RKO (cell line): ENCODE results near the gene SNRNP35.
"Not testable (repeated sequence)": the region's sequence is repeated elsewhere in the genome, so short reads cannot be mapped to it uniquely, and the experiment has no call there.

ENCODE experiments used
- DNase-seq: peaks from one replicate; pipeline ENCODE4 v3.0.0-alpha.2; 2016; ENCODE audit warnings: low spot score

SNRNP35 gene

DNA sequence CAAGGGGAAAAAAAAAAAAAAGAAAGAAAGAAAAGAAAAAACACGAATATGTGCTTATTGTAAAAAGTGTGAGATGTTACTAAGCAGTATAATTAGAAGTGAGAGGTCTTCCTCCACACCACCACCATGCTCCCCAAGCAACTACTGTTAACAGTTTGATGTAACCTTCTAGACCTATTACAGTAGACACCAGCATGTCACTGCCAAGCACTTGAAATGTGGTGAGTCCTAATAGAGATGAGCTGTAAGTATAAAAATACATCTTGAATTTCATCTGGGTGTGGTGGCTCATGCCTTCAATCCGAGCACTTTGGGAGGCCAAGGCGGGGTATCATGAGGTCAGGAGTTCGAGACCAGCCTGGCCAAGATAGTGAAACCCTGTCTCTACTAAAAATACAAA lies 8.1 kb upstream of the SNRNP35 start:
- DNase-seq: peak; percentile 45

DNA sequence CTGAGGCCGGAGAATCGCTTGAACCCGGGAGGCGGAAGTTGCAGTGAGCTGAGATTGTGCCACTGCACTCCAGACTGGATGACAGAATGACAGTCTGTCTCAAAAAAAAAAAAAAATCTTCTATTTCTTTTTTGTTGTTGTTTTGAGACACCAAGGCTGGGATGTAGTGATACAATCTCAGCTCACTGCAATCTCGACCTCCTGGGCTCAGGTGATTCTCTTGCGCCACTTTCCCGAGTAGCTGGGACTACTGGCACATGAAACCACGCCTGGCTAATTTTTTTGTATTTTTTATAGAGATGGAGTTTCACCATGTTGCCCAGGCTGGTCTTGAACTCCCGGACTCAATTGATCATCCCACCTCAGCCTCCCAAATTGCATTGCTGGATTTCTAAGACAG lies 7.3 kb upstream of the SNRNP35 start:
- DNase-seq: no peak

DNA sequence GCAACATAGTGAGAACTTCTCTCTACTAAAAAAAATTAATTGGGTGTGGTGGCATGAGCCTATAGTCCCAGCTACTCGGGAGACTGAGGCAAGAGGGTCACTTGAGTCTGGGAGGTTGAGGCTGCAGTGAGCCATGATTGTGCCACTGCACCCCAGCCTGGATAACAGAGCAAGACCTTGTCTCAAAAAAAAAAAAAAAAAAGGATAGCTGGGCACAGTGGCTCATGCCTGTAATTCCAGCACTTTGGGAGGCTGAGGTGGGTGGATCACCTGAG lies 5.7 kb upstream of the SNRNP35 start:
- DNase-seq: not testable (repeated sequence)

DNA sequence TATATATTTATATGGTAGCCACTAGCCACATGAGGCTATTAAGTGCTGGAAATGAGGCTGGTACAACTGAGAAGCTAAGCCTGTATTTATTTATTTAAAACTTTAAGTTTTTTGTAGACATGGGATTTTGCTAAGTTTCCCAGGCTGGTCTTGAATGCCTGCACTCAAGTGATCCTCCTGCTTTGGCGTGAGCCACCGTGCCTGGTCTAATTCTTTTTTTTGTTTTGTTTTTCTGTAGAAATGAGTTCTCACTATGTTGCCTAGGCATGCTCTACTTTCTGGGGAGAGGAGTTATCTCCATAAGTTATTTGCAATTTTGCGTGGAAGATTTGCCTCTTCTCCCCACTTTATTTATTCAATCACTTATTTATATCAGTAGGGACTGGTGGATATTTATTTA lies 4.8 kb upstream of the SNRNP35 start:
- no peak for DNase-seq

DNA sequence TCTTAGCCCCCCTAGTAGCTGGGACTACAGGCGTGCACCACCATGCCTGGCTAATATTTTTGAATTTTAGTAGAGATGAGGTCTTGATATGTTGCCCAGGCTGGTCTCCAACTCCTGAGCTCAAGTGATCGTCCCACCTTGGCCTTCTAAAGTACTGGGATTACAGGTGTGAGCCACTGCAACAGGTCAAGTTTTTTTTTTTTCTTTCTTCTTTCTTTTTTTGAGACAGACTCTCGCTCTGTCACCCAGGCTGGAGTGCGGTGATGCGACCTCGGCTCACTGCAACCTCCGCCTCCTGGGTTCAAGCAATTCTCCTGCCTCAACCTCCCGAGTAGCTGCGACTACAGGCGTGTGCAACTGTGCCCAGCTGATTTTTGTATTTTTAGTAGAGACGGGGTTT lies 5.2 kb downstream of the SNRNP35 start:
- DNase-seq: not testable (repeated sequence)

DNA sequence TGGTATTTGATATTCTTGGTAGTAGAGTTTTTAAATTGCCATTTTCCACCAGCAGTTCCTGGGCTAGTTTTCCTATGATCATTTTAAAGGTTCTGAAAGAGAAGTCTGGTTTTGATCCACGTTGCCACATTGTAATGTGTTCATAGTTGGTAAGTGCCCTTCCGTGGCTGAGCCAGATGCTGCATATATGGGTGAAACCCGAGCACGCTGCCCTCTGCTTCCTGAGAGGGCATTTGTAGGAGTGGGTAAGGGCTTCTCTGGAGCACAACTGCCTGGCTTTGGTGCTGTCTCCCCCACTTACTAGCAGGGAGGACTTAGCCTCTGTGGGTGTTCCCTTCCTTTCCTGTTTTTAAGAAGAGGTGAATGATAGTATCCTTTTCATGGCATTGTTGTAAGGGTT lies 7.1 kb downstream of the SNRNP35 start:
- DNase-seq: no peak

DNA sequence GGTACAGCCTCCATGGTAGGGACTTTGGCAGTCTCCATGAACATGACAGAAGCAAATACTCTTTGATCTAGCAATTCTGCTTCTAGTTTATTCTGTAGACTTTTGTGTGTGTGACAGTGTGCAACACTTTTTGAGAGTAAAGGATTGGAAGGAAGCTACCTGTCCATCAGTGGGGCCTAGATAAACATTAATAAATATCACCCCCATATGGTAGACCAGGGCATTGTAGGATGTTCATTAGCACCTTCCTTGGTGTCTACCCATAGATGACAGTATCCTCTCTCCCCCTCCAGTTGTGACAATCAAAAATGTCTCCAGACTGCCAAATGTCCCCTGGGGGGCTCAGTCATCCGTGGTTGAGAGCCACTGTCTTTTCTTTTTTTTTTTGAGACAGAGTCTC lies 10.8 kb downstream of the SNRNP35 start:
- DNase-seq: no peak

DNA sequence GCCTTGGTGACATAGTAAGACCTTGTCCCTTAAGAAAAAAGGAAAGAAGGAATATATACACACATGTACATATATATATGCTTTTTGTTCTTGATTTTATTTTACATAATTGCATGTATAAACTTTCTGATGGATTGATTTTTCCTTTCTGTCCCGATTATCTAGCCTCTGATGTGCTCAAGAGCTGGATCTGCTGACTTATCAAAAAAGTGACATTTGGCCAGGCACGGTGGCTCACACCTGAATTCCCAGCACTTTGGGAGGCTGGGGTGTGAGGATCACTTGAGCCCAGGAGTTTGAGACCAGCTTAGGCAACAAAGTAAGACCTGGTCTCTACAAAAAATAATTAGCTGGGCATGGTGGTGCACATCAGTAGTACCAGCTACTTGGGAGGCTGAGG lies 12.0 kb downstream of the SNRNP35 start:
- no peak for DNase-seq

DNA sequence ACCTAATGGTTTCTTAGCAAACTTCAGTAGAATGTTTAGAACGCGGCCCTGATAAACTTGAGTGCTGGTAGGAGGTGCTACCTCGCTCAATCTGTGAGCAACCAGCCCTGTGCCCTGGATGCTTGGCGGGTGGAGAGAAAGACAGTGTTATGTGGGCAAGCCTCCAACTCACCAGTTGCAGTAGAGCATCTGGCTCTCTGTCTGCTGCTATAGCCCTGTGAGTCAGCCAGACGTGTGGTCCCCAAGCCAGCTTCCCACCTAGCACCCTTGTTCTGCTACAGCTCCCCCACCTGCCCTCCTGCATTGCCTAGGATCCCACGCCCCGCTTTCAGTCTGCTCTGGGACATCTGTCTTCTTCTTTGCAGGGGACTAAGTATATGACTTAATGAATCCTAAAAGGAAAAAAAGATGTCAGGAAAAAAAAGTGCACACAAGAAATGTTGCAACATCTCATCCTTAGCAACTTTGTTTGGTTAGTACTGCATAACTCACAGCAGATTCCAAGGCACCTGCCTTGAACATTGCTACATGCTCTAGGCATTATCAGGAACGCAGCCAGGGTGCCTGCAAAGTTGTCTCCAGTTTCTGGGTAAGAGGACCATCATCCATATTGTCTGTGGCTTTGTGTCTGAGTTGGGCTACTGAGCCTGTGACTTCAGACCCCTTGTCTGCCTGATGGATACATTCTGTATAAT lies 13.6 kb downstream of the SNRNP35 start:
- DNase-seq: no peak

DNA sequence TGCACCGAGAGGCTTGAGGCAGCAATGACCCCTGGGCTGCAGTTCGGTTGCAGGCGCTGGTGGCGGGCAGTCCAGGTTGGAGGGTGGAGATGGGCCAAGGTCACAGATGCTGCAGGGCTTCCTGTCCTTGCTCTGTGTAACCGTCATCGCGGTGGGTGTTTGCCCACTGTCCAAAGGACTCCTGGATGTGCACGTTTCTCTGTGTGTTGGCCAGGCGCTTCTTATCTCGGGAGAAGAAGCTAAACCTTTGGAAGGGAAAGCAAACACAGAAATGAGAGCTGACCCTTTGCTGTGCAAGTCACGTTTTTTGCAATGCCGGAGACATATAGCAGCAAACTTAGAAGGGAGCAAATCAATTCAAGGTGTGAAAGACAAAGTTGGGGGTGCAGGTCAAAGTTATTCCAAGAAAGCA lies 14.5 kb downstream of the SNRNP35 start:
- no peak for DNase-seq

DNA sequence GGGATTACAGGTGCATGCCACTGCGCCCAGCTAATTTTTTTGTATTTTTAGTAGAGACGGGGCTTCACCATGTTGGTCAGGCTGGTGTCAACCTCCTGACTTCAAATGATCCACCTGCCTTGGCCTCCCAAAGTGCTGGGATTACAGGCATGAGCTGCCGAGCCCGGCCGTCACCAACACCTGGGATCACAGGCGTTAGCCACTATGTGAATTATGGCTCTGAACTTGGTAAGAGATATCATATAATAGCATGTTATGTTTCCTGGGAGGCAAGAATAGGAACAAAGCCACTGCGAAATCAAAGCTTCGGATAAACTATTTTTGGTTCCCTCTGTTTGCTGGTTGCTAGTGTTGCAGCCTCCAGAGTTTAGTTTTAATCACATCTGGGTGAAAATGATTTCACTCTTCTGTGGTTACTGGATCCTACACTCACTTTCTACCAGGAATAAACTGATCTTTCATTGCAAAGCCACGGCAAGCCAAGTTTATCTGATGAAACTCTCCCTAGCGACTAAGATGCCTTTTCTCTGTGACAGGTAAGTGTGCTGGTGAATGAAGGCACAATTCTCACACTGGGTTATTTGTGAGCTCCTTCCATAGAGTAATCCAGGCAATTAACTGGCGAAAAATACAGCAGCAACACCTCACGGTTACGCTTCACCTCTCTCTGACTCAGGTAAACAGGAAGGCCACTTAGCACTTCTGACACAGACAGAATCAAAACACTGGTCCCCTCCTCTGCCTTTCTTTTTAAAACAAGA lies 16.7 kb downstream of the SNRNP35 start:
- DNase-seq: no peak

DNA sequence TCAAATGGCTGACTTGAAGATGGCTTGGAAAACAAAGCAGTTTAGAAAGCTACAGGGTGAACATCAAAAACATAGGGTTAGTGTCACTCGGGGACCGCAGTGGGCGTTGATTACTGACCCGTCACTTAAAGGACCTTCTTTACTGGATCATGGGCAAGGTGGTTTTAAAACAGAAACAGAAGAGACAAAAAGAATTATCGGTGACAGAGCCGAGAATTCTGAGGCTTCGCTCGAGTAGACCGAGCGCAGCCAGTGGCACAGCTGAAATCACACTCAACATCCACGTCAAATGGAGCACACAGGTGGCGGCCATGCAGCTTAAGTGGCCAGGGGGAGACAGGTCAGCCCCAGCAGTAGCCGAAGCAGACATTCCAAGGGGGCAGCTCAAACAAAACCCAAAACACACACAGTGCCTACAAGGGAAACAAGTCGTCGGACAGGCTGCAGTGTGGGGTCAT lies 17.3 kb downstream of the SNRNP35 start:
- DNase-seq: no peak

DNA sequence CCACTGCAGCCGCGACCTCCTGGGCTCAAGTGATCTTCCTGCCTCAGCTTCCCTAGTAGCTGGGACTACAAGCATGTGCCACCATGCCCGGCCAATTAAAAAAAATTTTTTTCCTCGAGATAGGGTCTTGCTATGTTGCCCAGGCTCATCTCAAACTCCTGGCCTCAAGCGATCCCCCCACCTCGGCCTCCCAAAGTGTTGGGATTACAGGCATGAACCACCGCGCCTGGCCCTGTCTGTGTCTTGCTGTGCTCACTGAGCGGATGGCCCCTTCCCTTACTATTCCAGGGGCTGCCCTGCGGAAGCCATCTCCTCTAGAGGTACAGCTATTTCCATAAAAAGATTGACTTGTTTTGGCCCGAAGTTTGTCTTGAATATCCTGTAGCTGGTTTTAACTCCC lies 20.1 kb downstream of the SNRNP35 start:
- DNase-seq: no peak

DNA sequence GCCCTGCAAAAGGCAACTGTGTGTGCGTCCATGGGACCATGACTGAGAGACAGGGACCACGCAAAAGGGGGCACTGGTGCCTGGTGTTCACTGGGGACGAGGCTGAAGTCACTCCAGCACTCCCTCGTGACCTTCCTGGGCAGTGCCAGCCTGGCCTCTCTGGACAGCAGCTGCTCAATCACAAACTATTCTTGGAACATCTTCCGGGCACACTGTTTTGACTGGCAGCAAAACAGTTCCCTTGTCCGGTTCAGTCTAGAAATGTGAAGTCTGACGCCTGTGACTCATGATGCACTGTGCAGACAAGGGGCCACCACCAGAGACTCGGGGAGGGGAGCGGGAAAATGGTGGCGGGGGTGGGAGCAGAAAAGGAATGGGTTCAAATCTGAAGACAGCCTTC lies 20.8 kb downstream of the SNRNP35 start:
- DNase-seq: no peak

DNA sequence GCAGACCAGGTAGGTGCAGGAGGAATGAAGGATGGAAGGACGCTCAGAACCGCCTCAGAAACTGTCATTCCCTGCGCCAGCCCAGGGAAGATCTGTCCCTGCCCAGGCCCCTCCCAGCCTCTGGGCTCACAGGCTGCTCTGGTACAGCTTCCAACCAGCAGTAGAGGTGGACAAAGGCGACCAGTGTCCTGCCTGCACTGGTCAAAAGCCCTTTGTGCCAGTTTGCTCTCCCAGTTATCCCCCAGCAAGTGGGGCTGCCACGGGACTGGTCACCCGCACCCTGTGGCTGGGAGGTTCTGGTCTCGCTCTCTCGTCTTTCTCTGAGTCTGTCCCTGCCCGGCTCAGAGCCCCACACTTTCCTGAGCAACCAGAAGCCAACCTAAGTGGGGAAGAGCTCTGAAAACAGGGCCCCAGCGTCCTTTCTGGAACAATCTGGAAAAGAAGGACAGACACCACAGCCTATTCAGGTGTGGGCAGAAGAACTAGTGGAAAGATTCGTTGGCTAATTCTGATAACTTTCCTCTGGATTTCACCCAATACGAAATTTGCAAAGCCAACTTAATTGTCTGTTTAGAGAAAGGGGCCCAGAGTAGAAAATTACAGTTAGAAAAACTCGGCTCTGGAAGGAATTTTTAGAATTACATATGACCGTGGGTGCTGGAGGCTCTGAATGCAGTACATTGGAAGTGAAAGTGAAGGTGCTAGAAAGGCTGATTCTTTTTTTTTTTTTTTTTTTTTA lies 21.7 kb downstream of the SNRNP35 start:
- DNase-seq: no peak

DNA sequence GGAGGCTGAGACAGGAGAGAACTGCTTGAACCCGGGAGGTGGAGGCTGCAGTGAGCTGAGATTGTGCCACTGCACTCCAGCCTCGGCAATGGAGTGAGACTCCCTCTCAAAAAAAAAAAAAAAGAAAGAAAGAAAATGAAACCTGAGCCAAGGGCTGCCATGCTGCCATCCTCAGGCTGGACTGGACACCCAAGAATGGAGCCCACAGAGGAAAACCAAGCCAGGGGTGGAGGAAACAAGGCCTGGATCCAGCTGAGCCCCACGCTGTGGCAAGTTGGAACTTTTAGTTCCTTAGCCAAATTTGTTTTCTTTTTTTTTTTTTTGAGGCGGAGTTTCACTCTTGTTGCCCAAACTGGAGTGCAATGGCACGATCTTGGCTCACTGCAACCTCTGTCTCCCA lies 23.3 kb downstream of the SNRNP35 start:
- not testable (repeated sequence) for DNase-seq

DNA sequence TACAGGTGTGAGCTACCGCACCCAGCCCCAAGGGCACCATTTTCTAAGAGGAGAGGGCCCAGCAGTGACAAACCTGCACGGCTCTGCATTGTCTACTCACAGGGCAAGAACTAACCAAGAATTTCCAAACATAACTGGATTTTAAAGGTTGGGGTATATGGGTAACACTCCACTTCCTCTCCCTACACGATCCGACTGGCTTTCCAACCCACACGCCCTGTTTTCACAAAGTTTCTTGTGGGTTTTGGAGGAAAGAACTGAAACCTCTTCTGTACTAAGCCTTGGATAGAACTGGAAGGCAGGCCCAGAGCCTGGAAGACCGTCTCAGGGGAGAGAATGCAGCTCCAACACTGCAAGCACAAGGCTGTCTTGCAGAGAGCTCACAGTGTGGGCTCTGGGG lies 24.9 kb downstream of the SNRNP35 start:
- no peak for DNase-seq

DNA sequence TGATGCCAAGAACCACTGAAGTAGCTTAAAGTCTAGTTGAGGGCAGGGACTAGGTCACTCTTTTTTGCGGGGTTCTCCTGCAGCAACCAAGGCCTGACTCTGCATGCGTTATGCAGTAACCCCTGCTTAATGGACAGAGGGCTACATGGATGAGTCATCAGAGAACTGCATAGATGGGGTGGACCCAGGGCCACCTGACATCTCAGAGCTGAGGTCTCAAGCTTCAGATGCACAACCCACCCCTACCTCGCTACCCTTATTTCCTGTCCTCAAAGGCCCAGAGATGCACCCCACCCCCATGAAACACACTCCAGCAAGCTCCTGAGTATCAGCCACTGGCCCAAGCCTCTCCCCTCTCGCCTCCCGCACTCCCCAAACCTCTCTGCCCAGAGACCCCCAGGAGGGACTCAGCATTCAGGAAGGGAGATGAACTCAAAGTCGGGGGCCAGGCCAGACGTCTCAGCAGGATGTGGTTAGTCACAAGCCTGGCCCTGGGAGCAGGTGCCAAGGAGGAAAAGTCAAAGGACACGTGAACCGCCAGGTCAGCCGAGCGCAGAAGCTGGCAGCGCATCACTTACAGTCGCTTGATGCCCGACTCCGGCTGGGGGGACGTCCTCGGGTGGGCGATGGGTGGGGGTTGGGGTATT lies 25.8 kb downstream of the SNRNP35 start:
- DNase-seq: no peak

DNA sequence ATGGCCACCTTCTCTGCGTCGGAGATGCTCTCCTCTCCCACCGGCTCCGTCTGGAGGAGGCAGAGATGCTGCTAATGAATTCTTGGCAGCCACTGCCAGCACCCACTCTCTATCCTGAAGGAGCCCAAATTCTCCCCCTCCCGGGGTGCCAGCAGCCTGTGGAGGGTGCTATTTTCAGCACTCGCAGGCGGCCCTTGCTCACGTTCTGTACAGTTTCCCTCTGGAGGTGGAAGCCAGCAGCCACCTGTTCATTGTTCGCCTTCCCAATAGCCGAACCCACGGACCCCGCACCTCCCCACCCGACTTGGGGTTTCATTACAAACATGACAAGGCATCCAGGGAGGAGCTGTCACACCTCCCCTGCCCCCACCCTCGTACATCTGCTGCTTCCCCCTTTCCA lies 27.8 kb downstream of the SNRNP35 start:
- no peak for DNase-seq

DNA sequence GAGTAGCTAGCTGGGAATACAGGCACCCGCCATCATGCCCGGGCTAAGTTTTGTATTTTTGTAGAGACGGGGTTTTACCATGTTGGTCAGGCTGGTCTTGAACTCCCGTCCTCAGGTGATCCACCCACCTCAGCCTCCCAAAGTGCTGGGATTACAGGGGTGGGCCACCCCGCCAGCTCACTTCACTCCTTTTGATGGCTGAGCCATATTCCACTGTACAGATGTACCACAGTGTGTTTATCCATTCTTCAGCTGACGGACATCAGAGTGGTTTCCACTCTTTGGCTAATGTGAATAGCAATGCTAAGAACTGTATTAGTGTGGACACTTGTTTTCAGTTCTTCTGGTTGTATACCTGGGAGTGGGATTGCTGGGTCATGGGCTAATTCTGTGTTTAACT lies 29.5 kb downstream of the SNRNP35 start:
- no peak for DNase-seq

DNA sequence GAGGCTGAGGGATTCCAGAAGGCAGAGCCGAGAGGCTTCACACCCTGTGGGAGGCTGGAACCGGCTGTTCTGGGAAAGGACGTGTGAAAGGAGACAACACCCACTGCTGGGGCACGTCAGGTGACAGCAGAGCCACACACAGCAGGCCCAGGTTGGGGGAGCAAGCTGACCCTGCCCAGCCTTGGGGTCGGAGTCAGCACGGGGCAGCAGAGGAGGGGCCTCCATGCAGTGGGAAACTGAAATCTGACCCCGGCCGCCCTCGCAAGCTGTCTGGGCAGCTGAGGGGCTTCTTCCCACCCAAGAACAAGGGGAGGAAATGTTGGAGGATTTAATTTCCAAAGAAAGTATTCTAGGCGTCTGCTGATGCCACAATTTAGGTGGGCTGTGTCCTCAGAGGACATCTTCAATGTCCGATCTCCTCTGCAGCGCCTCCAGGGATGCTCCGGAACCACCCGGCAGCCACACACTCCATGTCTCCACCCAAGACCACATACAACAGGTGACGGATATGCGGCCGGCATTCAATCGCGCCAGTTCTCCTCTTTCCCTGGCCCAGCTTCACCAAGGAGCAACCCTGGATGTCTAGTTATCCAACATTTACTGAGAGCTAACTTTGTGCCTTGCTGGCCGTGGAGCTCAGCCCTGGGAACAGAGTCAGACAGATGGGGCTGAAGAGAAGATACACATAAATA lies 30.7 kb downstream of the SNRNP35 start:
- DNase-seq: no peak

DNA sequence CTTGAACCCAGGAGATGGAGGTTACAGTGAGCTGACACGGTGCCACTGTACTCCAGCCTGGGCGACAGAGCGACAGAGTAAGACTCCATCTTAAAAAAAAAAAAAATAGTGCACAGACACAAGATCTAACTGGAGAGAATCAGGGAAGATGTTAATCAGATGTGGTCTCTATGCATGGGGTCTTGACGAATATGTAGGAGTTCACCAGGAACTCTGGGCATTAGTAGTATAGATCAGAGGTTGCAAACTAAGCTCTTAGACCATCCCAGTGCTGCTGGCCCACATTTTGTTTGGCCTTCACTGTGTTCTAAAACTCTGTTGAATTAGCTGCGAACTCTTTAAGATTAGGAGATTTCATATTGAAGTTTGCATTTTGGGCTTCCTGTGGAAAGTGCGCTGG lies 31.6 kb downstream of the SNRNP35 start:
- no peak for DNase-seq
